ENCODE results near the gene TM4SF1.

TM4SF1 gene

DNA sequence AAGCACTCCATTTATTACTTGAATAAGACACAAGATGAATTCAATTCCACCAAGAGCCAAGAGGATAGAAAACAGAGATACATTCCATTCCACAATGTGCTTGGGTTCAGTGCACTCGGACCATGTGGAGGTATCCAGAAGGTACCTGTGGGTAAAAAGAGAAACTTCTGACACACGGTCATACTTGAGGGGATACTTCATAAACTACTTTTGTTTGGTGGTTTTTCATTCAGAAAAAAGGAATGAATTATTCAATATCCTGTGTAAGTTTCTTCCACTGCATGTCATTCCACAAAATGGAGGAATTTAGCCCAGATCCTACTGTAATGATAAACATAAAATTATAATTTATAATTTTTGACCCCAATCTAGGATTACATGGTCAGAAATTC, 5.7 kb downstream of the TM4SF1 start:
- Histone ChIP-seq H3K36me3 (ENCODE audit: control insufficient read depth, low read depth, low read length) (no peaks in the 10 kb centered on the region), H3K9me3 (ENCODE audit: control insufficient read depth, low read depth, low read length) (no peaks in the 10 kb centered on the region), H3K27me3 (ENCODE audit: control insufficient read depth, insufficient read depth, low read length) (no peaks in the 10 kb centered on the region), H3K4me1 (ENCODE audit: control insufficient read depth, low read depth, low read length) (peaks cover 37% of the 10 kb centered on the region), H3K9ac (ENCODE audit: low read length) (no peak overlapping the region), H3K4me3 (ENCODE audit: low read length) (no peak overlapping the region), H3K27ac (ENCODE audit: low read length) (no peak overlapping the region)

DNA sequence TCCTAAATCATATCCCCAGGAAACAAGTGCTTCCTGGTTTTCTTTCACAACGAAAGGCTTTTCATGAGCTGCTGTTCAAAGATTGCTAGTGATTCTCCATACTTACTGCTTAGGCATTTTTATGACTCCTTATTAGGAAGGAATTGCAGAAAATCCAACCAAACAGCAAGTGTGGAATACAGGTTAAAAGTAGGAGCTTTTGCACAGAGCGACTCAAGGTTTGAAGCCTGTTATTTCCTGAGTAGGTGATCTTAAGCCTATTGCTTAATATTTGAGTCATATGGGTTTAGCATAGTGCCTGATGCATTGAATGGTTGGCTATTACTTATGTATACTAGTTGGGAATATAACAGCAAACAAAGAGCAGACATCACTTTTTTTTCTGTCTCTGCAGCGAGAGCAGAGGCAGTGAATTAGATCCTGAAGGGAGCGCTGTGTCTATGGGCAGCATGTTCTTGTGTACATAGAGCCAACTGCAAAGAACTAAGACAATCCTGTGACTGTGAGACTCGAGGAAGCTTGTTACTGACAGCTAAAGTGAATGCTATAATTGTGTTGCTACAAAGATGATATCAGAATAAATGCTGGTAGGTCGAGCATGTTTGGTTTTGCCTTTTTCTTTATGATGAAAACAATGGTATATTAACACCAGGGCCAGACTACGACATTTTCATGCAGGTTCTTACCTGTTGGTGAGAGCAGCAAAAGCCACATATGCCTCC, 6.3 kb downstream of the TM4SF1 start:
- no peaks in the 10 kb centered on the region for H3K36me3 ChIP-seq (ENCODE audit: control insufficient read depth, low read depth, low read length)
- H3K9ac ChIP-seq (ENCODE audit: low read length): no peak overlapping the region
- peaks cover 37% of the 10 kb centered on the region for H3K4me1 ChIP-seq (ENCODE audit: control insufficient read depth, low read depth, low read length)
- no peaks in the 10 kb centered on the region for H3K27me3 ChIP-seq (ENCODE audit: control insufficient read depth, insufficient read depth, low read length)
- H3K9me3 ChIP-seq (ENCODE audit: control insufficient read depth, low read depth, low read length): no peaks in the 10 kb centered on the region
- H3K27ac ChIP-seq (ENCODE audit: low read length): peak overlapping the region; percentile 67
- H3K4me3 ChIP-seq (ENCODE audit: low read length): no peak overlapping the region

GRCh38 chr3:149369991-149370866, 7.2 kb downstream of the TM4SF1 start:
- peak overlapping the region; percentile 55 for H3K9ac ChIP-seq (ENCODE audit: low read length)
- H3K4me1 ChIP-seq (ENCODE audit: control insufficient read depth, low read depth, low read length): peaks cover 37% of the 10 kb centered on the region
- H3K27ac ChIP-seq (ENCODE audit: low read length): peak overlapping the region; percentile 95
- peak overlapping the region; percentile 31 for H3K4me3 ChIP-seq (ENCODE audit: low read length)
- no peaks in the 10 kb centered on the region for H3K27me3 ChIP-seq (ENCODE audit: control insufficient read depth, insufficient read depth, low read length)
- H3K9me3 ChIP-seq (ENCODE audit: control insufficient read depth, low read depth, low read length): no peaks in the 10 kb centered on the region
- no peaks in the 10 kb centered on the region for H3K36me3 ChIP-seq (ENCODE audit: control insufficient read depth, low read depth, low read length)

DNA sequence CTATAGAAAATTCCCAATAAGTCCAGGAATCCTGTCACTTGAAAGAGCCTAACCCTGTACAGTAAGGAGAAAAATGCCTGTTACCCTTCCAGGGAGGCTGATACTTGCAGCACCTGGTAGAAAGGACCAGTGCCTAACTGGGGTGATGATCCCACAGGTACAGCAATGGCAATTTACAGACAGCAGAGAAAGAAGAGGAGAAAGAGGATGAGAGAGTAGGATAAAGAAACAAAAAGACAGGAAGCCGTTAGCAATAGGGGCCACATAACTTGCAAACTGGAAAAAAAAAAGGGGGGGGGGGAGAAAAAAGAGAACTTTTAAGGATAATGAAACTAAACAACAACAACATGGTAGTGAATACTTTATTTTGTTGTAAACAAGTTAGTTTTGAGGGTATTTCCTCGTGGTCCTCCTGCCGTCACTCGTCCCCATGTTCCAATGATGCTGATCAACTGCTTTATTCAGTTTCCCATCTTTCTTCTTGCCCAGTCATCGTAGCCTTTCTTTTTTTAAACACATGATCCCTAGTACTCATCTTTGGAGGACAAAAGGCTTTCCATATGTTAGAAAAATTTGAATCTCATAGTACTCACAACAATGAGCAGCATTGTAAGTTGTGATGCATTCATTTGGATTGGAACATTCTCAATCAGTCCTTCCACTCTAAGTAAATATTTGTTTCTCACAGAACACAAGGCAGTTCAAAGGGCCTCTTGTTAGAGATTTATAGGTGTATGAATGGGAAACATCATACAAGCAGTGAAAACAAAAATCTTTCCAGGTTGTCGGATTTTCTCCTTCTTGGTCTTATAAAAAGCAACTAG, 8.6 kb downstream of the TM4SF1 start:
- no peak overlapping the region for H3K4me3 ChIP-seq (ENCODE audit: low read length)
- H3K27ac ChIP-seq (ENCODE audit: low read length): peak overlapping the region; percentile 30
- H3K27me3 ChIP-seq (ENCODE audit: control insufficient read depth, insufficient read depth, low read length): no peaks in the 10 kb centered on the region
- H3K9ac ChIP-seq (ENCODE audit: low read length): no peak overlapping the region
- no peaks in the 10 kb centered on the region for H3K9me3 ChIP-seq (ENCODE audit: control insufficient read depth, low read depth, low read length)
- H3K4me1 ChIP-seq (ENCODE audit: control insufficient read depth, low read depth, low read length): peaks cover 36% of the 10 kb centered on the region
- no peaks in the 10 kb centered on the region for H3K36me3 ChIP-seq (ENCODE audit: control insufficient read depth, low read depth, low read length)

DNA sequence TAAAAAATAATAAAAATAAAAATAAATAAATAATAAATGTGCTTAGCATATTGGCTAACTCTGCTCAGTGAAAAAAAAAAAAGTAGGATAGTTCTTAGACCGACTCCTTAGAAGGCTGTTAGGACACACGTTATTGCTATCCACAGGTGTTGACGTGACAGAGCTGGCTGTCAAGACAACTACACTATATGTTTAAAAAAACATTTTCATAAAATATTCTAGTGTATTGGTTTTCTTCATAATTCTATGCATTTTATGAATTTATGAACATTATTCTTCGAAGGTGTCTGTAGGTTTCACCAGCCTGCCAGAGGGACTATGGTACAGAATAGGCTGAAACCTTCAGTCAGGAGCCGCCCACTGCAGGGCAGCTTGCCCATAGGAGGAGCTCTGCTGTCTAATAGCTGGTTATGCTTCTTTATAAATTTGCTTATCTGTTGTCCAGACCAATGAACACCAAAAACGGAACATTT, 9.2 kb downstream of the TM4SF1 start:
- Histone ChIP-seq H3K9ac (ENCODE audit: low read length) (no peak overlapping the region), H3K27me3 (ENCODE audit: control insufficient read depth, insufficient read depth, low read length) (no peaks in the 10 kb centered on the region), H3K36me3 (ENCODE audit: control insufficient read depth, low read depth, low read length) (no peaks in the 10 kb centered on the region), H3K27ac (ENCODE audit: low read length) (no peak overlapping the region), H3K9me3 (ENCODE audit: control insufficient read depth, low read depth, low read length) (no peaks in the 10 kb centered on the region), H3K4me1 (ENCODE audit: control insufficient read depth, low read depth, low read length) (peaks cover 34% of the 10 kb centered on the region), H3K4me3 (ENCODE audit: low read length) (no peak overlapping the region)

GRCh38 chr3:149366941-149367840, 10.3 kb downstream of the TM4SF1 start:
- no peaks in the 10 kb centered on the region for H3K9me3 ChIP-seq (ENCODE audit: control insufficient read depth, low read depth, low read length)
- peaks cover 34% of the 10 kb centered on the region for H3K4me1 ChIP-seq (ENCODE audit: control insufficient read depth, low read depth, low read length)
- H3K27ac ChIP-seq (ENCODE audit: low read length): no peak overlapping the region
- H3K27me3 ChIP-seq (ENCODE audit: control insufficient read depth, insufficient read depth, low read length): no peaks in the 10 kb centered on the region
- H3K36me3 ChIP-seq (ENCODE audit: control insufficient read depth, low read depth, low read length): no peaks in the 10 kb centered on the region
- H3K4me3 ChIP-seq (ENCODE audit: low read length): no peak overlapping the region
- no peak overlapping the region for H3K9ac ChIP-seq (ENCODE audit: low read length)

DNA sequence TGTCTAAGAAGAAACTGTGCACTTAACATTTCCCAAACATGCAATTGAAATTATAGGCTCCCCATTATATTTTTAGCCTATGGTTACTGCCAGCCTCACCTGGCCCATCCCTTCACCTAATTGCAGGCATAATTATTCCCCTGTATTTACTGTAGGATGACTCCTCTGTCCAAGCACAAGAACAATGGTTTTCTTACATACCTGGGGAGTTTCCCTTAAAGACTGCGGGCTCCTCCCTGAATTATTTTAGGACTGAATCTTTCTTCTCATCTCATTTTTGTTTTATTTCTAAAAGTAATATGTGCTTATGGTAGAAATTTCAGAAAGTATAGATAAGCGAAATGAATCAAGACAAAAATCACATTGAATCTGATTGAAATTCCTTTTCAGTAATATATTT, 11.4 kb downstream of the TM4SF1 start:
- no peak overlapping the region for H3K27ac ChIP-seq (ENCODE audit: low read length)
- H3K4me1 ChIP-seq (ENCODE audit: control insufficient read depth, low read depth, low read length): peaks cover 26% of the 10 kb centered on the region
- H3K9ac ChIP-seq (ENCODE audit: low read length): no peak overlapping the region
- H3K27me3 ChIP-seq (ENCODE audit: control insufficient read depth, insufficient read depth, low read length): no peaks in the 10 kb centered on the region
- H3K4me3 ChIP-seq (ENCODE audit: low read length): no peak overlapping the region
- H3K36me3 ChIP-seq (ENCODE audit: control insufficient read depth, low read depth, low read length): no peaks in the 10 kb centered on the region
- H3K9me3 ChIP-seq (ENCODE audit: control insufficient read depth, low read depth, low read length): no peaks in the 10 kb centered on the region

- no peak overlapping the region for H3K9ac ChIP-seq (ENCODE audit: low read length)
- H3K9me3 ChIP-seq (ENCODE audit: control insufficient read depth, low read depth, low read length): no peaks in the 10 kb centered on the region
- H3K36me3 ChIP-seq (ENCODE audit: control insufficient read depth, low read depth, low read length): no peaks in the 10 kb centered on the region
- no peak overlapping the region for H3K27ac ChIP-seq (ENCODE audit: low read length)
- H3K27me3 ChIP-seq (ENCODE audit: control insufficient read depth, insufficient read depth, low read length): no peaks in the 10 kb centered on the region
- H3K4me1 ChIP-seq (ENCODE audit: control insufficient read depth, low read depth, low read length): peaks cover 13% of the 10 kb centered on the region
- H3K4me3 ChIP-seq (ENCODE audit: low read length): no peak overlapping the region
These were observed 12.8 kb downstream of the TM4SF1 start for GRCh38 chr3:149364624-149365023.

DNA sequence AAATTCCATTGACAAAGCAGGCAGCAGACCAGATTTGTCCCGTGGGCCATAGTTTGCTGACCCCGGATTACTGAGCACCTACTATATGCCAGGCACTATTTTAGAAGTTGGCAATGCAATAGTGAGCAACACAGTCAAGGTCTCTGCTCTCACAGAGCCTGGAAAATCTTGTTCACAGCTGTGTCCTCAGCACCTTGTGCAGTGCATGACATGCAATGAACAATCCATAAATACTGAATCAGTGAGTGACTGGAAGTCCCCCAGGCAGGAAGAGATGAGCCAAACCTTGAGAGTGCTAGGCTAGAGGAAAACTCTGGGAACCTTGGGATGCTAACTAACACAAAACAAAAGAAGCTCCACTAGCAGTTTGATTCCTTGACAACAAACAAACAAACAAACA, 14.4 kb downstream of the TM4SF1 start:
- Histone ChIP-seq H3K4me3 (ENCODE audit: low read length) (no peak overlapping the region), H3K36me3 (ENCODE audit: control insufficient read depth, low read depth, low read length) (no peaks in the 10 kb centered on the region), H3K4me1 (ENCODE audit: control insufficient read depth, low read depth, low read length) (no peaks in the 10 kb centered on the region), H3K9me3 (ENCODE audit: control insufficient read depth, low read depth, low read length) (no peaks in the 10 kb centered on the region), H3K27ac (ENCODE audit: low read length) (no peak overlapping the region), H3K9ac (ENCODE audit: low read length) (no peak overlapping the region), H3K27me3 (ENCODE audit: control insufficient read depth, insufficient read depth, low read length) (no peaks in the 10 kb centered on the region)

GRCh38 chr3:149362366-149362765, 15.1 kb downstream of the TM4SF1 start:
- H3K27ac ChIP-seq (ENCODE audit: low read length): no peak overlapping the region

More at GRCh38 chr3:149362366-149362765, 15.1 kb downstream of the TM4SF1 start:
- Histone ChIP-seq H3K4me1 (ENCODE audit: control insufficient read depth, low read depth, low read length) (no peaks in the 10 kb centered on the region), H3K9me3 (ENCODE audit: control insufficient read depth, low read depth, low read length) (no peaks in the 10 kb centered on the region), H3K9ac (ENCODE audit: low read length) (no peak overlapping the region), H3K4me3 (ENCODE audit: low read length) (no peak overlapping the region), H3K27me3 (ENCODE audit: control insufficient read depth, insufficient read depth, low read length) (no peaks in the 10 kb centered on the region), H3K36me3 (ENCODE audit: control insufficient read depth, low read depth, low read length) (no peaks in the 10 kb centered on the region)

Data from iPS-18a (cell line).